GM19395 (cell line): Measurements from ENCODE around the gene IL1F10.

Experiments
- ATAC-seq: cut with Tn5 transposase; IDR thresholded peaks from one replicate; pipeline ENCODE4 v1.9.1; 2021; ENCODE audit warnings: mild to moderate bottlenecking, moderate library complexity; ENCODE audit not compliant: unreplicated experiment

IL1F10 gene

DNA sequence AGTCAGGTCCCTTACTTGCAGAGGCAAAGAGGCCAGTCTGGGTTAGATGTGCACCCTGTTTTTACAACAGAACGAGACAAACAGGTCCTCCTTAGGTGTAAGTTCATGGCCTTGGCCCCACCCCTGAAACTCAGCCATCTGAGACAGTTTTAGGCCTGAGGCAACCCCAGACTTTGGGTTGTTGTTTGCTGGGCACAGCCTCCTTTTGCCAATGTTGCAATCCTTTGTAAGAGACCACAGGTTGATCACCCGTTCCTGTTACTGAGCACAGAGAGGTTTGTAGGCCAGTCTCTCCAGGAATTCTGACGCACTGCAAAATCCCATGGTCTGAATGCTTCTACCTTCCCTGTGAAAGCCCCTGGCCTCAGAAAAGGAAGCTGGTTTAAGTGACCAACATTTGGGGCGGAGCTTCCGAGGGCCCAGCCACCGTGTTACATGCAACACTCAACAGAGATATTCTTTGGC is 44.1 kb downstream of the IL1F10 start:
- no peak for ATAC-seq

GRCh38 chr2:113112441-113112840 is 44.7 kb downstream of the IL1F10 start:
- no peak for ATAC-seq

DNA sequence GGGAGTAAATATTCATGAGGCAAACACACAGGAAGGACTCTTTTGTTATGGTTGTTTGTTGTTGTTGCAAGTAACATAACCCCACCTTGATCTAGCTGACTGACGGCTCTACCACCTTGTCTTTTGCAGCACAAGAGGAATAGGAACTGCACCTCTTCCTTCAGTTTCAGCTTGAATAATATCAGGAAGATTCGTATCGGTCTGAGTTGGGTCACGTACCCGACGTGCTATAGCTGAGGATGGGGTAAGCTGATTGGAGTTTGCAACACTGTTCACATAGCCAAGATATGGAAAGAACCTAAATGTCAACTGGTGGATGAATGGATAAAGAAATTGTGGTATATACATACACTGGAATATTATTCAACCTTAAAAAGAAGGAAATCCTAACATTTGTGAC is 45.1 kb downstream of the IL1F10 start:
- no peak for ATAC-seq

GRCh38 chr2:113113807-113114206 is 46.0 kb downstream of the IL1F10 start:
- no peak for ATAC-seq

DNA sequence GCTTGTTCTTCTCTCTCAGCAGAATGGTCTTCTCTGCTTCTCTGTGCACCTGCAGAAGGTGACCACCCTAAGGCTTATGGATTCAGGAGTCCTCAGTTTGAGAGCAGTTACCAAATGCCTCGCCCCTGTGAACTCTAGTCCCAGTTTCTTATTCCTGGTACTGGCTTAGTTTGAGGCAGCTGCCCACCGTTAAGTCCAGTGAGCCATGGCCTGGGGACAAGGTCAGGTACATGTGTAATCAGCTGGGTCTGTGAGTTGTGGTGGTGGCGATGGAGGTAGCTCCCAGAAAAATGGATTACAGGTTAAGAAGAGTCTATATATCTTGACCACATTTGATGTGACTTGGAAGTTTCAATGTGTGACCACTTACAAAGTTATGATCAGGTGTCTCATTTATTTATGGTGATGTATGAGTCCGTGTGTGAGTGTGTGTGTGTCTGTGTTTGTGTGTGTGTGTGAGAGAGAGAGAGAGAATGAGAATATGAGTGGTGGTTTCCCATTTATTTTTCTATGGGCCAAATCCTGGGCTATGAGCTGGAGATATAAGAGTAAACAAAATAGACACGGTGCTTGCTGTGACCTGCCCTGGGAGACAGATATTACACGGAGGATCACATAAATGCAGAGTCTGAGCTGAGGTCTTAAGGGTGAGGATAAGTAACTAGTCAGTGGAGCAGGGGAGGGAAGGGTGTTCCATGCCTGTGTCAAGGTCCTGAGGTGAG is 46.6 kb downstream of the IL1F10 start:
- ATAC-seq, result no peak

- no peak for ATAC-seq
Measured at GRCh38 chr2:113114996-113115395, 47.2 kb downstream of the IL1F10 start.

DNA sequence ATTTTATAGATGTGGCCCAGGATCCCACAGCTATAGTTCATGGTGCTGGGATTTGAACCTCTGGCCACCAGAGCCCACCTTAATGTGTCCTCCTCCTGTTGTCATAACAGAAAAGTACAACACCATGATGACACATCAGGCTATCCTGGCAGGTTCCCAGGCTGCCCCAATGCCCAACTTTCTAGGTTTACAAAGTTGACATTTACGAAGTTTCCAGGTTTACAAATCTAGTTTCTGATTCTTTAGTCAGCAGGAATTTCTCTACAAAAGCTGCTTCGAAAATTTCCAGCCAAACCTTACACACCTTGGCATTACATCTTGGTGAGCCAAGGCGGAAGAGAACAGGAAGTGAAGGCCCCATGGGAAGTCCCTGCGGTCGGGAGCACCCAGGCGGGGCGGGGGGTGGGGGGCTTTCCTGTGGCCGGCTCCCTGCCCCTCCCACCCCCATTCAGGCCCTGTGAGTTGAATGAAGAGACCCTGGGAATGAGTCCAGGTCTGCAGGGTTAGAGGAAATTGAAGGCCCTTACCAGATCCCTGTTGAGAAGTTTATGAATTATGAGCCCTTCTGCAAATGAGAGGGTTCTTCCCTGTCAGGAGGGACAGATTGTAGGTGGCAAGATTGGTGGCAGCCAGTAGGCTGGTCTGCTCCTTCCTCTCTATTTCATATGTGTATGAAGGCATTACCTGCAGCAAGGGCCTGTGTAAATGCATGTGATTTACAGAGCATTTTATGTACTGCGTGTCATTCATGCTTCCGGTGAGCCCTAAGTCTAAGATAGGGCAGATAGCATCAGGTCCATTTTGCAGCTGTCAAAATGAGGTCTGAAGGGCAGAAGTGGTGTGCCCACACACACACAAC is 48.6 kb downstream of the IL1F10 start:
- no peak for ATAC-seq

DNA sequence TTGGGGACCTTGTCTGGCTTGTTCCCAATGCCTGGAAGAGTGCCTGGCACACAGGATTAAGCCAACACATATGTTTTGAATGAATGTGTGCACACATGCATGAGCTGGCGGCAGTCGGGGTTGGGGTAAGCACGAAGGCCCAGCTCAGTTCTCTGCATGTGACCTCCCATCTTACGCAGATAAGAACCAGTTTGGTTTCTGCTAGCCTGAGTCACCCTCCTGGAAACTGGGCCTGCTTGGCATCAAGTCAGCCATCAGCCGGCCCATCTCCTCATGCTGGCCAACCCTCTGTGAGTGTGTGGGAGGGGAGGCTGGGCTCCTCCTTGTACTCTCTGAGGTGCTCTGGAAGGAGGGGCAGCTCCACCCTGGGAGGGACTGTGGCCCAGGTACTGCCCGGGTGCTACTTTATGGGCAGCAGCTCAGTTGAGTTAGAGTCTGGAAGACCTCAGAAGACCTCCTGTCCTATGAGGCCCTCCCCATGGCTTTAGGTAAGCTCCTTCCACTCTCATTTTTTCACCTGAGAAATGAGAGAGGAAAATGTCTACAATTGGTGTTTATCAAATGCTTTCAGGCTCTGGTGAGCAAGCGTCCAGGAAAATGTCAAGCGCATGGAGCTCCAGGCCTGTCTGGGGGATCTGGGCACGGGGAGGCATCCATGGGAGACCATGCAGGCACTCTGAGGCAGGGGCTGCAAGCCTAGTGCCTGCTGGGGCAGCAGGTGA is 49.9 kb downstream of the IL1F10 start:
- no peak for ATAC-seq

DNA sequence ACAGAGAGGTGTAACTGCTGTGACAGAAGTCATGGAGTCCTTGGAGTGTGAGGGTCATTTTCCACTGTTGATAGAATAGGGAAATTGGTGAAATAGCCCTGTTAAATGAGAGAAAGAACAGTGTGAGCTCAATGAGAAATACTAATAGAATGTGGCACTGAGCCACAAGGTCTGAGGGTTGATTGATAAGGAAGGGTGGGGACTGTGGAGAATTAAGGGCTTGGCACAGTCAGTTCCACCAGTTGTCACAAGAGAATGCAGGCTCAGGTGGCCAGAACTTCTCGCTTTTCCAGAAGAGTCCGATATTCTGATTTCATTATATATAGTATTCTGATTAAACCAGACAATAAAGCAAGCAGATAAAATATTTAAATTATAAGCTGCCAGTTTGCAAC is 50.5 kb downstream of the IL1F10 start:
- no peak for ATAC-seq

GRCh38 chr2:113119111-113119510 is 51.3 kb downstream of the IL1F10 start:
- ATAC-seq, result no peak

- ATAC-seq, result no peak
Measured at GRCh38 chr2:113120861-113121260, 53.1 kb downstream of the IL1F10 start.

- ATAC-seq, result no peak
Measured at GRCh38 chr2:113122364-113122763, 54.6 kb downstream of the IL1F10 start.

- ATAC-seq, result no peak
Measured at GRCh38 chr2:113123726-113124125, 56.0 kb downstream of the IL1F10 start.

DNA sequence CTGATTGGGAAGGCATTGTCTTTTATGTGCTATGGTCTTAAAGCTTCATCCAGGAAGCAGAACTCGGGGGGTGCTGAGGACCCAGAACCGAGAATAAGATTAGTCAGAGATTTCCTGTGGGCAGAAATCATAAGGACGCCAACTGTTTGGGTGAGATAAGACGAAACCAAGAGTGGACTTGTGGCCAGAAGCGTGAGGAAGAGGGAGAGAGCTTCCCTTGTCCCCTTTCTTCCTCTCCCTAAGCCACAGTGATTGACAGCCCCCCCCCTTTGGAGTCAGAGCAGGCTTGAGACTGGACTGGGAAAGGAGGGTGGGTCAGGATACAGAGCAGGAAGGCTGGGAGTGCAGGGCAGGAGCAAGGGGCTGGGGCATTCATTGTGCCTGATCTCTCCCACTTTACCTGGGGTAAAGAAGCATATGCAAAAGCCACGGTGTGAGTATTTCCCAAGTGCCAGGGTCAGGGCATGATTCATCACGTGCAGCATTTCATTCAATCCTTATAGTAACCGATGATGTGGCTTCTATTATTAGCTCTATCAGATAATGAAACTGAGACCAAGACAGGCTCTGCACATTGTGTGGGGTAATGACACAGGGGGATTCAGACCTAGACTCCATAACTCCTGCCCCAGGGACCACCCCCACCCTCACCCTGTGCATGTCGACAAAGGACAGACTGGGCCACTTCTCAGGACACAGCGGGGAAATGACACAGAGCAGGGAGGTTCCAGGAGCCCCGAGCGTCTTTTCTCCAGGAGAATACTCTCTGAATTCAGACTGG is 56.6 kb downstream of the IL1F10 start:
- peak; percentile 63 for ATAC-seq
